Thyroid gland (tissue), 4 donors: ENCODE results near the gene EBF3. TPM values are rescaled to one million over a fixed set of nuclear protein-coding genes. Genes with fewer than 3 reads are reported as not detected.

Source experiments
- microRNA-seq: library from miRNA; unstranded; fragments of <30 nt; microRNA quantifications from one replicate; pipeline ENCODE4, GENCODE V29; 2016
- small RNA-seq: library from RNA; depleted of rRNA; stranded (forward); fragments of <200 nt; gene quantifications from one replicate; pipeline ENCODE3, GENCODE V24; 2016
- total RNA-seq, 4 donors: library from RNA; depleted of rRNA; stranded (reverse); fragments of >200 nt; gene quantifications; one replicate each; pipeline ENCODE4 v1.2.3, GENCODE V29; 2016

Gene EBF3
- total RNA-seq, 4 donors from 2014 or later, result 6.8 to 12.5 (median 8.8) TPM

Small RNAs within 50 kb of the gene (microRNA-seq; reads per million reads assigned to microRNA genes)
- gene MIR4297, result not detected

Small RNAs within 50 kb of the gene (small RNA-seq; reads per million reads assigned to genes)
- gene AL354950.2 (not detected), gene MIR4297 (not detected)

Other genes starting within 250 kb of the EBF3 start
- gene C10orf143, start 146.6 kb upstream of the EBF3 start, total RNA-seq, result 1 to 10 TPM; 5.0 to 8.5 (median 6.2) TPM
- 10 to 100 TPM; 36.3 to 41.3 (median 39.7) TPM for gene GLRX3, start 172.1 kb upstream of the EBF3 start, total RNA-seq